Upper lobe of right lung (tissue), 1 donor: ENCODE data around the gene DKK3. TPM values are rescaled to one million over a fixed set of nuclear protein-coding genes. Genes with fewer than 3 reads are reported as not detected.

Source experiments
- ATAC-seq: fragments of 200-7000 bp; cut with Tn5 transposase; one replicate; pipeline ENCODE4 v1.9.1; 2020; ENCODE audit warnings: mild to moderate bottlenecking, moderate library complexity
- DNase-seq: peaks from one replicate; pipeline ENCODE4 v3.0.0-alpha.2; 2020
- H3K27ac ChIP-seq: fragments of 200-600 bp; one replicate; pipeline ENCODE4 v1.8.0; 2022
- H3K27me3 ChIP-seq: fragments of 200-600 bp; one replicate; pipeline ENCODE4 v1.8.0; 2022; ENCODE audit warnings: mild to moderate bottlenecking
- H3K36me3 ChIP-seq: fragments of 200-600 bp; one replicate; pipeline ENCODE4 v1.8.0; 2022
- H3K4me1 ChIP-seq: fragments of 200-600 bp; one replicate; pipeline ENCODE4 v1.8.0; 2022
- H3K4me3 ChIP-seq: fragments of 200-600 bp; one replicate; pipeline ENCODE4 v1.8.0; 2022; ENCODE audit warnings: mild to moderate bottlenecking
- H3K9me3 ChIP-seq: fragments of 200-600 bp; one replicate; pipeline ENCODE4 v1.8.0; 2022
- intact Hi-C: fragments of 100-400 bp; cut with DNase I; formaldehyde crosslinking; loops from one replicate; pipeline ENCODE4 v1.11.0; 2022
- total RNA-seq: library from RNA; stranded (reverse); fragmentation: NEBNext Ultra II Directional; extraction: Animal tissue kit (Norgen Biotek cat#: 25700); gene quantifications from one replicate; pipeline ENCODE4 v1.2.1, GENCODE V29; 2021
- TF ChIP-seq, protein P1 (sequence below): fragments of 200-600 bp; IDR thresholded peaks from one replicate; pipeline ENCODE4 v1.8.0; 2022; ENCODE audit warnings: antibody characterized with exemption
- donor health status: DM: no; HTN: yes; CAD: no; lungs with severe emphysema.

Gene DKK3
- total RNA-seq, 1 donor from 2014 or later: 217 TPM

DNA sequence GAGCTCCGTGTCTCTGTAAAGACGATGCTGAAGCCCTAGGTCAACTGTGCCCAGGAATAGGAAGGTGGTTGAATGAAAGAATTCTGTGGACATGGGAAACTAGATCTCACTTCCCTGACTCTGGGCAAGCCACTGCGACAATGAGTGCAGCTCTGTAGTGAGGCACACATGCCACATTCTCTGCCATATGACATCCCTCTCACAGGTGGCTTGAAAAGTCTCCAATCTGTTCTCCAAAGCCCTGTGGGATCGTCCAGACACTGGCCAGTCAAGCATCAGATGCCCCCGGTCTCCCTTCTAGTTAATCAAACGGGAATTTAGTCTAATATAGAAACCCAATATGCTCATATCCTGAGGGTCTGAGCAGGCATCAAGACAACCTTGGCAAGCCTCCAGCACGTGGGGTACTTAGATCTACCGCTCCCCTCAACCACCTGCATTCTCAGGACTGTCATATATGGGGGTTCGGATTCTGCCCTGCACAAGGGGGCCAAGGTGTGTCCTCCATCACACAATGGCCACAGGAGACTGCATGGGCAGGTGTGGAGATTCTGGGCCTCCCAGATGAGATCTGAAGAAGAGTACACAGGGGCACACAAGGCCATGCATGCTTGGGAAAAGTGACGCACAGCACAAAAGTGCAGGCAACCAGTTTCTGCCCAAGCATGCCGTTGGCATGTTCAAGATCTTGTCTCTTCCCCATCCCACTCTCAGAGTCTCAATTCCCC lies 11.9 kb downstream of the DKK3 start:
- ATAC-seq (no peak), DNase-seq (no peak)
- Histone ChIP-seq H3K36me3 (peaks cover 17% of the 10 kb centered on the region), H3K27me3 (no peaks in the 10 kb centered on the region), H3K27ac (no peak overlapping the region), H3K9me3 (no peaks in the 10 kb centered on the region), H3K4me1 (no peaks in the 10 kb centered on the region), H3K4me3 (no peak overlapping the region)
- TF ChIP-seq, protein P1, sequence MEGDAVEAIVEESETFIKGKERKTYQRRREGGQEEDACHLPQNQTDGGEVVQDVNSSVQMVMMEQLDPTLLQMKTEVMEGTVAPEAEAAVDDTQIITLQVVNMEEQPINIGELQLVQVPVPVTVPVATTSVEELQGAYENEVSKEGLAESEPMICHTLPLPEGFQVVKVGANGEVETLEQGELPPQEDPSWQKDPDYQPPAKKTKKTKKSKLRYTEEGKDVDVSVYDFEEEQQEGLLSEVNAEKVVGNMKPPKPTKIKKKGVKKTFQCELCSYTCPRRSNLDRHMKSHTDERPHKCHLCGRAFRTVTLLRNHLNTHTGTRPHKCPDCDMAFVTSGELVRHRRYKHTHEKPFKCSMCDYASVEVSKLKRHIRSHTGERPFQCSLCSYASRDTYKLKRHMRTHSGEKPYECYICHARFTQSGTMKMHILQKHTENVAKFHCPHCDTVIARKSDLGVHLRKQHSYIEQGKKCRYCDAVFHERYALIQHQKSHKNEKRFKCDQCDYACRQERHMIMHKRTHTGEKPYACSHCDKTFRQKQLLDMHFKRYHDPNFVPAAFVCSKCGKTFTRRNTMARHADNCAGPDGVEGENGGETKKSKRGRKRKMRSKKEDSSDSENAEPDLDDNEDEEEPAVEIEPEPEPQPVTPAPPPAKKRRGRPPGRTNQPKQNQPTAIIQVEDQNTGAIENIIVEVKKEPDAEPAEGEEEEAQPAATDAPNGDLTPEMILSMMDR: no peak
- intact Hi-C loops: no loop called here

- intact Hi-C loops: no loop called here
- no peak for DNase-seq
- peaks cover 13% of the 10 kb centered on the region for H3K36me3 ChIP-seq
- H3K27ac ChIP-seq: no peak overlapping the region
- H3K4me3 ChIP-seq: no peak overlapping the region
- H3K27me3 ChIP-seq: no peaks in the 10 kb centered on the region
- no peak for ATAC-seq
- no peaks in the 10 kb centered on the region for H3K9me3 ChIP-seq
- TF ChIP-seq, protein P1: no peak
- H3K4me1 ChIP-seq: no peaks in the 10 kb centered on the region
Measured at GRCh38 chr11:11995601-11996000, 12.8 kb downstream of the DKK3 start.

GRCh38 chr11:11993839-11994238 lies 14.6 kb downstream of the DKK3 start:
- intact Hi-C loops: no loop called here
- H3K9me3 ChIP-seq: no peaks in the 10 kb centered on the region
- ATAC-seq (no peak), DNase-seq (peak; percentile 46)
- H3K36me3 ChIP-seq: peaks cover 10% of the 10 kb centered on the region
- H3K4me3 ChIP-seq: no peak overlapping the region
- no peaks in the 10 kb centered on the region for H3K4me1 ChIP-seq
- H3K27me3 ChIP-seq: no peaks in the 10 kb centered on the region
- no peak overlapping the region for H3K27ac ChIP-seq
- TF ChIP-seq, protein P1: no peak

DNA sequence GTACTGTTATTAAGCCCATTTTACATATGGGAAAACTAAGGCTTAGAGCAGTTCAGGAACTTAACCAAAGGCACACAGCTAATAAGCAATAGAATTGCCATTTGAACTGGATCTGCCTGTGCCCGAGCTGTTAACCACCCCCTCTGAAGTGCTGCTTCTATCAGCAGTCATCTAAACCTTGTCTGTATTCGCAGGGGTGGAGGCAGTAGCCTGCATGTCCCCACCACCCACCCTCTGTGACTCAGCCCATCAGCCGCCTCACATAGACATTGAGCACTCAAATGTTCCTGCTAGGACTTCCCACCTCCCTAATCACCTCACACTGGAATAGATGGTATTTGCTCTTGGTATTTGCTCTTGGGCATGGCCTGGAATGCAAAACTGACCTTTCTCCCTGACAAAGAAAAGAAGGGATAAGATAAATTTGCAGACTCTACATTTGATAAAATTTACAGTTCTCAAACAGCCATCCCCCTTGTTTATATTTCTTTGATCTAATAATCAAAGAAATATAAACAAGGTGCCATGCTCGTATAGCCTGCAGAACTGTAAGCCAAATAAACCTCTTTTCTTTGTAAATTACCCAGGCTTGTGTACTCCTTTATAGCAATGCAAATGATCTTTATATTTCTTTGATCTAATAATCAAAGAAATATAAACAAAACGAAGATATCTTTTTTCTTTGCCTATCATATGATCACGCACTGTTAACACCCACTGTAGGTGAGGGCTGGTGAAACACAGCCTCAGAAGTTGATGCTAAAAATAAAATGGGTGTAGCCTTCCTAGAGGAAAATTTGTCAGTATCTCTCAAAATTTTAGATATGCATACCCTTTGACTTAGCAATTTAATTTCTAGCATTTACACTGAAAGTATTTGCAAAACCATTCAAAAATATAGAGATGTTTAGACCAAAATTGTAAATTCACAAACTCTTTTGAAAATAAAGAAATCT lies 15.9 kb downstream of the DKK3 start:
- H3K27ac ChIP-seq: no peak overlapping the region
- DNase-seq: peak; percentile 61
- intact Hi-C loops: no loop called here

More for the DNA sequence above, 15.9 kb downstream of the DKK3 start:
- TF ChIP-seq, protein P1: no peak
- peak; percentile 80 for ATAC-seq
- peaks cover 9% of the 10 kb centered on the region for H3K4me1 ChIP-seq
- no peaks in the 10 kb centered on the region for H3K27me3 ChIP-seq
- H3K36me3 ChIP-seq: peaks cover 10% of the 10 kb centered on the region
- no peak overlapping the region for H3K4me3 ChIP-seq
- H3K9me3 ChIP-seq: no peaks in the 10 kb centered on the region
